Trophoblast cell (in vitro differentiated cells and primary cell): ENCODE measurements around the gene PAPPA.

Experiments
- DNase-seq, 2 donors: peaks; one replicate each; pipeline ENCODE4 v3.0.0-alpha.2; 2016
- H2AFZ ChIP-seq: 2 replicates; pipeline ENCODE4 v1.6.1; 2013; ENCODE audit warnings: low read length, moderate library complexity, mild to moderate bottlenecking; ENCODE audit not compliant: insufficient read depth, poor library complexity
- H2AK5ac ChIP-seq: 2 replicates; pipeline ENCODE4 v1.6.1; 2013; ENCODE audit warnings: mild to moderate bottlenecking, low read length
- H2BK120ac ChIP-seq: 2 replicates; pipeline ENCODE4 v1.6.1; 2013; ENCODE audit warnings: low read length, mild to moderate bottlenecking, moderate library complexity; ENCODE audit not compliant: insufficient read depth, poor library complexity
- H2BK12ac ChIP-seq: 2 replicates; pipeline ENCODE4 v1.6.1; 2013; ENCODE audit warnings: mild to moderate bottlenecking, low read length, moderate library complexity
- H2BK5ac ChIP-seq: 2 replicates; pipeline ENCODE4 v1.6.1; 2013; ENCODE audit warnings: low read length, low read depth, moderate library complexity, mild to moderate bottlenecking; ENCODE audit not compliant: poor library complexity
- H3K14ac ChIP-seq: 2 replicates; pipeline ENCODE4 v1.6.1; 2013; ENCODE audit warnings: mild to moderate bottlenecking, low read length
- H3K18ac ChIP-seq: 2 replicates; pipeline ENCODE4 v1.6.1; 2013; ENCODE audit warnings: mild to moderate bottlenecking, low read length
- H3K23ac ChIP-seq: 2 replicates; pipeline ENCODE4 v1.6.1; 2013; ENCODE audit warnings: low read length
- H3K27ac ChIP-seq: 2 replicates; pipeline ENCODE4 v1.5.1; 2013; ENCODE audit warnings: low read depth, mild to moderate bottlenecking, inconsistent platforms, low read length, moderate library complexity
- H3K27me3 ChIP-seq: 2 replicates; pipeline ENCODE4 v1.6.1; 2013; ENCODE audit warnings: inconsistent platforms, mild to moderate bottlenecking, low read length, moderate library complexity; ENCODE audit not compliant: insufficient read depth
- H3K36me3 ChIP-seq, 2 experiments: 1 replicate in 1 of 2; 2 replicates in 1 of 2; pipeline ENCODE4 v1.6.1; 2013; ENCODE audit warnings: low read length in 2 of 2, mild to moderate bottlenecking in 2 of 2, moderate library complexity in 1 of 2; ENCODE audit not compliant: insufficient read depth in 2 of 2, control insufficient read depth in 1 of 2
- H3K4ac ChIP-seq: 2 replicates; pipeline ENCODE4 v1.6.1; 2013; ENCODE audit warnings: low read depth, mild to moderate bottlenecking, low read length, moderate library complexity
- H3K4me1 ChIP-seq, 2 experiments: 1 replicate in 1 of 2; 2 replicates in 1 of 2; pipeline ENCODE4 v1.6.1; 2013; ENCODE audit warnings: low read length in 2 of 2, mild to moderate bottlenecking in 2 of 2, moderate library complexity in 1 of 2; ENCODE audit not compliant: insufficient read depth in 2 of 2, control insufficient read depth in 1 of 2
- H3K4me2 ChIP-seq: 2 replicates; pipeline ENCODE4 v1.6.1; 2013; ENCODE audit warnings: inconsistent platforms, mild to moderate bottlenecking, low read length, moderate library complexity
- H3K4me3 ChIP-seq: 2 replicates; pipeline ENCODE4 v1.5.1; 2013; ENCODE audit warnings: mild to moderate bottlenecking, low read depth, low read length, inconsistent platforms
- H3K79me1 ChIP-seq: one replicate; pipeline ENCODE4 v1.6.1; 2013; ENCODE audit warnings: low read length
- H3K79me2 ChIP-seq: 2 replicates; pipeline ENCODE4 v1.6.1; 2013; ENCODE audit warnings: low read length, mild to moderate bottlenecking; ENCODE audit not compliant: control insufficient read depth, insufficient read depth, poor library complexity
- H3K9ac ChIP-seq: 2 replicates; pipeline ENCODE4 v1.6.1; 2013; ENCODE audit warnings: mild to moderate bottlenecking, low read length
- H3K9me3 ChIP-seq: 2 replicates; pipeline ENCODE4 v1.6.1; 2013; ENCODE audit warnings: low read depth, mild to moderate bottlenecking, control low read depth, inconsistent platforms, low read length; ENCODE audit not compliant: insufficient read depth
- H4K12ac ChIP-seq: 2 replicates; pipeline ENCODE4 v1.6.1; 2013; ENCODE audit warnings: low read depth, mild to moderate bottlenecking, low read length, moderate library complexity
- H4K8ac ChIP-seq: 2 replicates; pipeline ENCODE4 v1.6.1; 2013; ENCODE audit warnings: low read depth, mild to moderate bottlenecking, low read length, moderate library complexity
- H4K91ac ChIP-seq: one replicate; pipeline ENCODE4 v1.6.1; 2013; ENCODE audit warnings: low read depth, mild to moderate bottlenecking, low read length, moderate library complexity
- WGBS: extraction: QIAGEN DNeasy Blood & Tissue Kit; methylation state at CpG from one replicate; pipeline ENCODE4 v1.1.7; 2013; ENCODE audit warnings: missing lambda C conversion rate; ENCODE audit not compliant: insufficient read length, insufficient coverage; ENCODE audit errors: extremely low coverage; 5-methylcytosine and 5-hydroxymethylcytosine counted together

The PAPPA gene

GRCh38 chr9:116271340-116271739 is 117.7 kb downstream of the PAPPA start:
- Histone ChIP-seq H4K91ac (no peak overlapping the region), H3K9ac (no peak overlapping the region), H3K9me3 (no peaks in the 10 kb centered on the region), H2BK12ac (no peak overlapping the region), H3K36me3 (no peaks in the 10 kb centered on the region), H3K79me1 (no peaks in the 10 kb centered on the region), H3K27me3 (no peaks in the 10 kb centered on the region), H3K4ac (no peak overlapping the region), H4K12ac (no peak overlapping the region), H2AK5ac (no peak overlapping the region), H3K23ac (no peak overlapping the region), H3K79me2 (no peaks in the 10 kb centered on the region), H2BK120ac (no peak overlapping the region), H2AFZ (no peak overlapping the region), H3K14ac (no peak overlapping the region), H3K4me3 (no peak overlapping the region), H4K8ac (no peak overlapping the region), H3K4me2 (no peak overlapping the region), H3K18ac (no peak overlapping the region), H2BK5ac (no peak overlapping the region), H3K4me1 (peaks cover 2 to 8% of the 10 kb centered on the region in 2 experiments), H3K27ac (no peak overlapping the region)
- peak in 1 of 2 donors; percentile 33 for DNase-seq
- WGBS: no CpG with 5 or more reads among the region's 7 CpGs

GRCh38 chr9:116271991-116272390 is 118.4 kb downstream of the PAPPA start:
- Histone ChIP-seq H3K4ac (no peak overlapping the region), H2AFZ (no peak overlapping the region), H4K8ac (no peak overlapping the region), H3K79me2 (no peaks in the 10 kb centered on the region), H2BK120ac (no peak overlapping the region), H3K27me3 (no peaks in the 10 kb centered on the region), H3K9ac (no peak overlapping the region), H3K23ac (no peak overlapping the region), H3K18ac (no peak overlapping the region), H3K36me3 (no peaks in the 10 kb centered on the region), H2AK5ac (no peak overlapping the region), H3K4me3 (no peak overlapping the region), H4K12ac (no peak overlapping the region), H2BK12ac (no peak overlapping the region), H3K79me1 (peaks cover 2% of the 10 kb centered on the region), H2BK5ac (no peak overlapping the region), H3K14ac (no peak overlapping the region), H3K4me2 (no peak overlapping the region), H3K9me3 (no peaks in the 10 kb centered on the region), H3K27ac (no peak overlapping the region), H4K91ac (no peak overlapping the region), H3K4me1 (peaks cover 2 to 8% of the 10 kb centered on the region in 2 experiments)
- no peak for DNase-seq
- no CpG with 5 or more reads among the region's 5 CpGs for WGBS

- Histone ChIP-seq H3K9me3 (no peaks in the 10 kb centered on the region), H4K8ac (no peak overlapping the region), H3K79me2 (no peaks in the 10 kb centered on the region), H4K91ac (no peak overlapping the region), H3K79me1 (peaks cover 4% of the 10 kb centered on the region), H3K36me3 (no peaks in the 10 kb centered on the region), H3K4me2 (no peak overlapping the region), H2BK5ac (no peak overlapping the region), H3K9ac (no peak overlapping the region), H3K27me3 (no peaks in the 10 kb centered on the region), H2BK12ac (no peak overlapping the region), H3K4ac (no peak overlapping the region), H3K14ac (no peak overlapping the region), H2AK5ac (no peak overlapping the region), H3K27ac (no peak overlapping the region), H3K4me1 (peaks cover 5 to 12% of the 10 kb centered on the region in 2 experiments), H3K18ac (no peak overlapping the region), H3K4me3 (no peak overlapping the region), H3K23ac (no peak overlapping the region), H2AFZ (no peak overlapping the region), H4K12ac (no peak overlapping the region), H2BK120ac (no peak overlapping the region)
- DNase-seq: no peak
- WGBS: no CpG with 5 or more reads among the region's 2 CpGs
Measured at GRCh38 chr9:116274293-116274692, 120.7 kb downstream of the PAPPA start.

GRCh38 chr9:116275418-116276195 is 122.0 kb downstream of the PAPPA start:
- no peak overlapping the region for H3K23ac ChIP-seq
- H3K79me2 ChIP-seq: no peaks in the 10 kb centered on the region
- H3K36me3 ChIP-seq: no peaks in the 10 kb centered on the region
- DNase-seq: no peak
- H3K18ac ChIP-seq: no peak overlapping the region
- H2BK5ac ChIP-seq: no peak overlapping the region
- H2BK120ac ChIP-seq: no peak overlapping the region
- WGBS: no CpG with 5 or more reads among the region's 6 CpGs
- no peak overlapping the region for H3K14ac ChIP-seq
- no peak overlapping the region for H4K8ac ChIP-seq
- no peak overlapping the region for H3K4me3 ChIP-seq
- no peak overlapping the region for H3K27ac ChIP-seq
- H2AFZ ChIP-seq: no peak overlapping the region
- H3K4ac ChIP-seq: no peak overlapping the region
- H3K27me3 ChIP-seq: no peaks in the 10 kb centered on the region
- H3K9ac ChIP-seq: no peak overlapping the region
- peaks cover 13 to 22% of the 10 kb centered on the region in 2 experiments for H3K4me1 ChIP-seq
- H3K79me1 ChIP-seq: peaks cover 11% of the 10 kb centered on the region
- no peak overlapping the region for H4K91ac ChIP-seq
- no peak overlapping the region for H2BK12ac ChIP-seq
- H3K9me3 ChIP-seq: no peaks in the 10 kb centered on the region
- H2AK5ac ChIP-seq: no peak overlapping the region
- H3K4me2 ChIP-seq: no peak overlapping the region
- no peak overlapping the region for H4K12ac ChIP-seq
